K562 (cell line): ENCODE results near the gene NMT1. TPM values are rescaled to one million over a fixed set of nuclear protein-coding genes. Genes with fewer than 3 reads are reported as not detected.

ENCODE experiments used
- CAMTA2 ChIP-seq: fragments of 250-450 bp; sonication (Bioruptor Pico); conservative IDR thresholded peaks from 2 replicates; pipeline ENCODE4 v1.5.1; 2022
- CBFA2T2 ChIP-seq: fragments of 450-650 bp; conservative IDR thresholded peaks from 2 replicates; pipeline ENCODE4 v1.6.1; 2017; ENCODE audit warnings: mild to moderate bottlenecking
- CXXC5 ChIP-seq: fragments of 250-450 bp; sonication (Bioruptor Pico); IDR thresholded peaks from 2 replicates; pipeline ENCODE4 v1.8.0; 2022; ENCODE audit warnings: inconsistent platforms, mild to moderate bottlenecking, moderate library complexity
- ELF4 ChIP-seq: fragments of 450-650 bp; formaldehyde crosslinking; IDR thresholded peaks from 2 replicates; pipeline ENCODE4 v1.4.0; 2022; ENCODE audit warnings: missing genetic modification characterization
- ETV1 ChIP-seq: fragments of 450-650 bp; conservative IDR thresholded peaks from 2 replicates; pipeline ENCODE4 v1.6.1; 2016; ENCODE audit warnings: missing genetic modification characterization, control low read depth, low read depth, missing compliant biosample characterization
- JUN ChIP-seq, 2 experiments: sonication (generic) in 1 of 2; formaldehyde crosslinking in 1 of 2; IDR thresholded peaks; 2 replicates each; pipeline versions ENCODE4 v1.6.1 to v1.8.0; 2012 to 2022; ENCODE audit warnings: borderline replicate concordance in 2 of 2, mild to moderate bottlenecking in 2 of 2, improper control_type of control experiment in 1 of 2, low read depth in 1 of 2, low read length in 1 of 2, missing genetic modification reagents in 1 of 2
- KLF1 ChIP-seq: fragments of 450-650 bp; IDR thresholded peaks from 2 replicates; pipeline ENCODE4 v1.6.1; 2016; ENCODE audit warnings: missing genetic modification characterization, missing compliant biosample characterization
- L3MBTL2 ChIP-seq: fragments of 450-650 bp; IDR thresholded peaks from 2 replicates; pipeline ENCODE4 v1.6.1; 2016; ENCODE audit warnings: mild to moderate bottlenecking, moderate library complexity
- MBD2 ChIP-seq: sonication (generic); IDR thresholded peaks from 2 replicates; pipeline ENCODE4 v1.6.1; 2016; ENCODE audit warnings: low read depth, borderline replicate concordance
- NKRF ChIP-seq: fragments of 450-650 bp; IDR thresholded peaks from 2 replicates; pipeline ENCODE4 v1.6.1; 2016; ENCODE audit warnings: borderline replicate concordance
- POLR2AphosphoS2 ChIP-seq: IDR thresholded peaks from 2 replicates; pipeline ENCODE4 v1.6.1; 2012; ENCODE audit warnings: low read length, improper control_type of control experiment
- PTBP1 ChIP-seq: fragments of 200-400 bp; formaldehyde crosslinking; IDR thresholded peaks from 2 replicates; pipeline ENCODE4 v1.6.1; 2017; ENCODE audit warnings: low read depth, low read length
- PTTG1 ChIP-seq: fragments of 450-650 bp; IDR thresholded peaks from 2 replicates; pipeline ENCODE4 v1.6.1; 2016; ENCODE audit warnings: low read depth, mild to moderate bottlenecking, missing genetic modification characterization, missing compliant biosample characterization
- ZBTB2 ChIP-seq: fragments of 450-650 bp; IDR thresholded peaks from 2 replicates; pipeline ENCODE4 v1.6.1; 2016; ENCODE audit warnings: antibody characterized with exemption
- ZBTB26 ChIP-seq: fragments of 450-650 bp; formaldehyde crosslinking; IDR thresholded peaks from 2 replicates; pipeline ENCODE4 v1.4.0; 2022; ENCODE audit warnings: missing genetic modification characterization
- ZNF165 ChIP-seq: fragments of 250-450 bp; sonication (Bioruptor Pico); IDR thresholded peaks from 2 replicates; pipeline ENCODE4 v1.4.0; 2020; ENCODE audit warnings: borderline replicate concordance
- polyA plus RNA-seq, 8 experiments: library from polyadenylated mRNA; depleted of rRNA in 4 of 8; stranded (reverse) in 5 of 8; unstranded in 3 of 8; fragments of >200 nt; fragmentation: Nextera tagmentation in 2 of 8; fragmentation: Illumina TruSeq in 1 of 8; extraction: Ambion mirVana in 2 of 8; extraction: Trizol in 1 of 8; gene quantifications; 2 replicates each; pipeline versions ENCODE4 v1.2.1 to v1.2.3, GENCODE V29; 2011 to 2014; ENCODE audit warnings: inconsistent platforms in 1 of 8, missing spikeins in 1 of 8
- total RNA-seq, 7 experiments: library from RNA; depleted of rRNA in 6 of 7; stranded (reverse); fragments of >200 nt in 6 of 7; fragmentation: Illumina TruSeq in 2 of 7; extraction: Trizol in 2 of 7; gene quantifications; 2 replicates each; pipeline versions ENCODE4 v1.2.1 to v1.2.3, GENCODE V29; 2011 to 2021; ENCODE audit warnings: low replicate concordance in 1 of 7
- TF ChIP-seq, protein P1 (sequence below): fragments of 450-650 bp; formaldehyde crosslinking; IDR thresholded peaks from 2 replicates; pipeline ENCODE4 v1.4.0; 2022; ENCODE audit warnings: mild to moderate bottlenecking, moderate library complexity
- TF ChIP-seq, protein P2 (sequence below): sonication (generic); formaldehyde crosslinking; IDR thresholded peaks from 2 replicates; pipeline ENCODE4 v1.8.1; 2023; ENCODE audit warnings: mild to moderate bottlenecking, missing genetic modification reagents

NMT1 gene
- total and polyA plus RNA-seq, 9 of the 15 experiments (the other 6 are each of a cell fraction or from before 2014, with no cell fraction given): 86.7 to 569 (median 213) TPM

GRCh38 chr17:45146890-45147580 is 85.9 kb downstream of the NMT1 start (continued):
- TF ChIP-seq ZBTB26 (peak; percentile 68; the same call in 1 of the 2 replicates), ZBTB2 (0 out of 2 replicates have a peak, but pooled peaks have one; percentile 13), NKRF (no peak; the same call in 1 of the 2 replicates), KLF1 (tag) (peak; percentile 74; the same call in 1 of the 2 replicates), POLR2AphosphoS2 (peak; percentile 69; the same call in 1 of the 2 replicates), PTBP1 (no peak), MBD2 (no peak), ELF4 (CRISPR knock-in tag) (0 out of 2 replicates have a peak, but pooled peaks have one; percentile 69), CAMTA2 (CRISPR knock-in tag) (0 out of 2 replicates have a peak, but pooled peaks have one; percentile 30), CBFA2T2 (peak; percentile 58; the same call in 1 of the 2 replicates), PTTG1 (tag) (0 out of 2 replicates have a peak, but pooled peaks have one; percentile 23), ZNF165 (peak; percentile 79; the same call in 1 of the 2 replicates), ETV1 (tag) (peak; percentile 47; the same call in 1 of the 2 replicates), L3MBTL2 (peak; percentile 77), JUN (IDR thresholded peaks at IDR 0.05; ENCODE audit: borderline replicate concordance, low read depth, low read length) (peak; percentile 77; the same call in 1 of the 2 replicates), JUN (CRISPR knock-in tag; IDR thresholded peaks at IDR 0.05; ENCODE audit: borderline replicate concordance) (no peak), CXXC5 (CRISPR knock-in tag) (peak; percentile 71)
- TF ChIP-seq, protein P1, sequence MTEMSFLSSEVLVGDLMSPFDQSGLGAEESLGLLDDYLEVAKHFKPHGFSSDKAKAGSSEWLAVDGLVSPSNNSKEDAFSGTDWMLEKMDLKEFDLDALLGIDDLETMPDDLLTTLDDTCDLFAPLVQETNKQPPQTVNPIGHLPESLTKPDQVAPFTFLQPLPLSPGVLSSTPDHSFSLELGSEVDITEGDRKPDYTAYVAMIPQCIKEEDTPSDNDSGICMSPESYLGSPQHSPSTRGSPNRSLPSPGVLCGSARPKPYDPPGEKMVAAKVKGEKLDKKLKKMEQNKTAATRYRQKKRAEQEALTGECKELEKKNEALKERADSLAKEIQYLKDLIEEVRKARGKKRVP (CRISPR knock-in tag): peak; percentile 70; the same call in 1 of the 2 replicates
- TF ChIP-seq, protein P2, sequence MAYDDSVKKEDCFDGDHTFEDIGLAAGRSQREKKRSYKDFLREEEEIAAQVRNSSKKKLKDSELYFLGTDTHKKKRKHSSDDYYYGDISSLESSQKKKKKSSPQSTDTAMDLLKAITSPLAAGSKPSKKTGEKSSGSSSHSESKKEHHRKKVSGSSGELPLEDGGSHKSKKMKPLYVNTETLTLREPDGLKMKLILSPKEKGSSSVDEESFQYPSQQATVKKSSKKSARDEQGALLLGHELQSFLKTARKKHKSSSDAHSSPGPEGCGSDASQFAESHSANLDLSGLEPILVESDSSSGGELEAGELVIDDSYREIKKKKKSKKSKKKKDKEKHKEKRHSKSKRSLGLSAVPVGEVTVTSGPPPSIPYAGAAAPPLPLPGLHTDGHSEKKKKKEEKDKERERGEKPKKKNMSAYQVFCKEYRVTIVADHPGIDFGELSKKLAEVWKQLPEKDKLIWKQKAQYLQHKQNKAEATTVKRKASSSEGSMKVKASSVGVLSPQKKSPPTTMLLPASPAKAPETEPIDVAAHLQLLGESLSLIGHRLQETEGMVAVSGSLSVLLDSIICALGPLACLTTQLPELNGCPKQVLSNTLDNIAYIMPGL: peak; percentile 35; the same call in 1 of the 2 replicates
